GM12874 (cell line): ENCODE measurements around the gene GPR156.

ENCODE experiments used
- CTCF ChIP-seq: IDR thresholded peaks from 2 replicates; pipeline ENCODE4 v1.5.1; 2011; ENCODE audit warnings: low read depth, mild to moderate bottlenecking, control low read depth, low read length, moderate library complexity; ENCODE audit not compliant: insufficient read depth

Gene GPR156

GRCh38 chr3:120203621-120204020, 81.4 kb downstream of the GPR156 start:
- TF ChIP-seq CTCF = no peak

GRCh38 chr3:120203016-120203415, 82.0 kb downstream of the GPR156 start:
- TF ChIP-seq CTCF = no peak

- no peak for TF ChIP-seq CTCF
Measured at GRCh38 chr3:120202363-120202762, 82.7 kb downstream of the GPR156 start.

GRCh38 chr3:120200493-120201235, 84.4 kb downstream of the GPR156 start:
- no peak for TF ChIP-seq CTCF

- 0 out of 2 replicates have a peak, but pooled peaks have one; percentile 7 for TF ChIP-seq CTCF
Measured at GRCh38 chr3:120198305-120198878, 86.6 kb downstream of the GPR156 start.

- TF ChIP-seq CTCF = no peak
Measured at GRCh38 chr3:120196812-120197211, 88.2 kb downstream of the GPR156 start.

GRCh38 chr3:120196333-120196732, 88.7 kb downstream of the GPR156 start:
- TF ChIP-seq CTCF = no peak
